ENCODE data around the gene PAPSS1. TPM values are rescaled to one million over a fixed set of nuclear protein-coding genes. Genes with fewer than 3 reads are reported as not detected.

The PAPSS1 gene
- total and polyA plus RNA-seq, 10 of the 15 experiments (the other 5 are each of a cell fraction or from before 2014, with no cell fraction given), result 22.6 to 73.0 (median 30.6) TPM

DNA sequence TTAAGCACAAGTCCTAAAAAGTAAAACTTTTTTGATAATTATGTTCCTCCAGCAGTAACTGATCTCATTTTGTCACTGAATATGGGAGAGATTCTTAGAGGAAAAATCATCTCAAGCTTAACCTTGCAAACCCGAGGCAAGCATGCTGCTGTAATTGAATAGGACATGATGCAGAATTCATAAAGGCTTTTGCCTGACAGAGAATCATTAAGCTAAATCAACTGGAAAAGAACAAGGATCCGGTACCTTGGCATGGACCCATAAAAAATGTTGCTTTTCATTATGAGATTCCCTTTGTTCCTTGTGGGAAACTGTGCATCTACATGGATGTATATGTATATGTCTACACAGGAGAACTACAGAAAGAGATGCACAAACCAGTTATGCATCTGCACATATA is 149.1 kb downstream of the PAPSS1 start:
- Histone ChIP-seq H3K9ac (ENCODE audit: control insufficient read depth, insufficient read depth, low read length) (no peak overlapping the region), H3K4me2 (ENCODE audit: control insufficient read depth, insufficient read depth) (no peak overlapping the region), H3K27ac (ENCODE audit: control insufficient read depth, insufficient read depth) (no peak overlapping the region), H3K4me1 (ENCODE audit: control insufficient read depth, insufficient read depth, low read length) (no peaks in the 10 kb centered on the region), H3K4me3 (no peak overlapping the region), H2AFZ (ENCODE audit: control insufficient read depth, low read depth, low read length) (no peak overlapping the region), H3K27me3 (replicated peaks in 1 of 2; ENCODE audit: control insufficient read depth in 2 of 2, insufficient read depth in 2 of 2, low read length in 1 of 2) (no peaks in the 10 kb centered on the region), H4K20me1 (ENCODE audit: control insufficient read depth, insufficient read depth) (peaks cover under 1% of the 10 kb centered on the region; the same call in 1 of the 2 replicates), H3K79me2 (ENCODE audit: control insufficient read depth, insufficient read depth, low read length) (no peaks in the 10 kb centered on the region), H3K36me3 (ENCODE audit: control insufficient read depth in 2 of 2, insufficient read depth in 2 of 2, low read length in 1 of 2) (no peaks in the 10 kb centered on the region), H3K9me3 (replicated peaks; ENCODE audit: control insufficient read depth, insufficient read depth, low read length) (no peaks in the 10 kb centered on the region)
- POLR2A ChIA-PET, result no interaction called here
- in situ Hi-C loops (cut with MboI), result no loop called here
- no TSS peak for BruUV-seq (replicated peaks)
- intact Hi-C loops (cut with micrococcal nuclease; ENCODE audit: unreplicated experiment), result no loop called here
- ATAC-seq (no peak), DNase-seq (ENCODE audit: low read depth, low spot score) (no peak), FAIRE-seq (no peak)
- RAD21 ChIA-PET (ENCODE audit: unreplicated experiment), result no interaction called here
- CTCF ChIA-PET, result interaction anchor here (1.4 kb wide), 1 partner anchor 12 kb away, joined by 4 read pairs; no protein-coding TSS in a partner anchor
- TF ChIP-seq YBX1 (IDR thresholded peaks at IDR 0.05) (no peak), ZNF207 (IDR thresholded peaks at IDR 0.05; ENCODE audit: borderline replicate concordance) (no peak), POLR2A (IDR thresholded peaks at IDR 0.05; ENCODE audit: low read depth, low read length) (no peak), JUNB (IDR thresholded peaks at IDR 0.05) (no peak), MEF2A (IDR thresholded peaks at IDR 0.05; ENCODE audit: insufficient read depth, low read depth, low read length) (no peak), ZNF622 (IDR thresholded peaks at IDR 0.05) (no peak), BHLHE40 (IDR thresholded peaks at IDR 0.05; ENCODE audit: borderline replicate concordance in 1 of 2, low read depth in 2 of 2, low read length in 1 of 2) (no peak), PML (IDR thresholded peaks at IDR 0.05; ENCODE audit: low read length) (no peak), MYC (IDR thresholded peaks at IDR 0.05; ENCODE audit: insufficient read depth, insufficient read length, insufficient replicate concordance, low read length, severe bottlenecking) (no peak), TCF3 (IDR thresholded peaks at IDR 0.05; ENCODE audit: borderline replicate concordance, insufficient read depth, low read depth, low read length) (no peak), NFXL1 (IDR thresholded peaks at IDR 0.05; ENCODE audit: borderline replicate concordance) (no peak), EZH2 (IDR thresholded peaks at IDR 0.05; ENCODE audit: borderline replicate concordance, control insufficient read depth, low read depth, low read length) (no peak), IRF4 (IDR thresholded peaks at IDR 0.05; ENCODE audit: low read depth, low read length) (no peak), MEF2B (IDR thresholded peaks at IDR 0.05; ENCODE audit: partially characterized antibody, poor library complexity, severe bottlenecking) (no peak), RELA (IDR thresholded peaks at IDR 0.05; ENCODE audit: borderline replicate concordance, partially characterized antibody) (no peak), CHD2 (IDR thresholded peaks at IDR 0.05; ENCODE audit: borderline replicate concordance, low read depth, low read length) (no peak), CBX3 (IDR thresholded peaks at IDR 0.05; ENCODE audit: borderline replicate concordance, low read depth) (no peak)
- TF ChIP-seq, protein P1, sequence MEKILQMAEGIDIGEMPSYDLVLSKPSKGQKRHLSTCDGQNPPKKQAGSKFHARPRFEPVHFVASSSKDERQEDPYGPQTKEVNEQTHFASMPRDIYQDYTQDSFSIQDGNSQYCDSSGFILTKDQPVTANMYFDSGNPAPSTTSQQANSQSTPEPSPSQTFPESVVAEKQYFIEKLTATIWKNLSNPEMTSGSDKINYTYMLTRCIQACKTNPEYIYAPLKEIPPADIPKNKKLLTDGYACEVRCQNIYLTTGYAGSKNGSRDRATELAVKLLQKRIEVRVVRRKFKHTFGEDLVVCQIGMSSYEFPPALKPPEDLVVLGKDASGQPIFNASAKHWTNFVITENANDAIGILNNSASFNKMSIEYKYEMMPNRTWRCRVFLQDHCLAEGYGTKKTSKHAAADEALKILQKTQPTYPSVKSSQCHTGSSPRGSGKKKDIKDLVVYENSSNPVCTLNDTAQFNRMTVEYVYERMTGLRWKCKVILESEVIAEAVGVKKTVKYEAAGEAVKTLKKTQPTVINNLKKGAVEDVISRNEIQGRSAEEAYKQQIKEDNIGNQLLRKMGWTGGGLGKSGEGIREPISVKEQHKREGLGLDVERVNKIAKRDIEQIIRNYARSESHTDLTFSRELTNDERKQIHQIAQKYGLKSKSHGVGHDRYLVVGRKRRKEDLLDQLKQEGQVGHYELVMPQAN (conservative IDR thresholded peaks at IDR 0.05), result no peak
- TF ChIP-seq, protein P2, sequence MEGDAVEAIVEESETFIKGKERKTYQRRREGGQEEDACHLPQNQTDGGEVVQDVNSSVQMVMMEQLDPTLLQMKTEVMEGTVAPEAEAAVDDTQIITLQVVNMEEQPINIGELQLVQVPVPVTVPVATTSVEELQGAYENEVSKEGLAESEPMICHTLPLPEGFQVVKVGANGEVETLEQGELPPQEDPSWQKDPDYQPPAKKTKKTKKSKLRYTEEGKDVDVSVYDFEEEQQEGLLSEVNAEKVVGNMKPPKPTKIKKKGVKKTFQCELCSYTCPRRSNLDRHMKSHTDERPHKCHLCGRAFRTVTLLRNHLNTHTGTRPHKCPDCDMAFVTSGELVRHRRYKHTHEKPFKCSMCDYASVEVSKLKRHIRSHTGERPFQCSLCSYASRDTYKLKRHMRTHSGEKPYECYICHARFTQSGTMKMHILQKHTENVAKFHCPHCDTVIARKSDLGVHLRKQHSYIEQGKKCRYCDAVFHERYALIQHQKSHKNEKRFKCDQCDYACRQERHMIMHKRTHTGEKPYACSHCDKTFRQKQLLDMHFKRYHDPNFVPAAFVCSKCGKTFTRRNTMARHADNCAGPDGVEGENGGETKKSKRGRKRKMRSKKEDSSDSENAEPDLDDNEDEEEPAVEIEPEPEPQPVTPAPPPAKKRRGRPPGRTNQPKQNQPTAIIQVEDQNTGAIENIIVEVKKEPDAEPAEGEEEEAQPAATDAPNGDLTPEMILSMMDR (IDR thresholded peaks at IDR 0.05 in 2 of 3, conservative IDR thresholded peaks at IDR 0.05 in 1 of 3; ENCODE audit: control insufficient read depth in 2 of 3, extremely low read depth in 1 of 3, insufficient read depth in 1 of 3, low read depth in 3 of 3, low read length in 3 of 3), result no peak
- TF ChIP-seq, protein P3, sequence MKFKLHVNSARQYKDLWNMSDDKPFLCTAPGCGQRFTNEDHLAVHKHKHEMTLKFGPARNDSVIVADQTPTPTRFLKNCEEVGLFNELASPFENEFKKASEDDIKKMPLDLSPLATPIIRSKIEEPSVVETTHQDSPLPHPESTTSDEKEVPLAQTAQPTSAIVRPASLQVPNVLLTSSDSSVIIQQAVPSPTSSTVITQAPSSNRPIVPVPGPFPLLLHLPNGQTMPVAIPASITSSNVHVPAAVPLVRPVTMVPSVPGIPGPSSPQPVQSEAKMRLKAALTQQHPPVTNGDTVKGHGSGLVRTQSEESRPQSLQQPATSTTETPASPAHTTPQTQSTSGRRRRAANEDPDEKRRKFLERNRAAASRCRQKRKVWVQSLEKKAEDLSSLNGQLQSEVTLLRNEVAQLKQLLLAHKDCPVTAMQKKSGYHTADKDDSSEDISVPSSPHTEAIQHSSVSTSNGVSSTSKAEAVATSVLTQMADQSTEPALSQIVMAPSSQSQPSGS (IDR thresholded peaks at IDR 0.05; ENCODE audit: low read length), result no peak
- SMC1A ChIA-PET (ENCODE audit: uncharacterized antibody, unreplicated experiment), result interaction anchor here (1.9 kb wide), 1 partner anchor 17 kb away, joined by 4 read pairs; no protein-coding TSS in a partner anchor
- 19% methylated on average over 2 of the region's 2 CpGs for WGBS (ENCODE audit: insufficient coverage, insufficient replicate concordance, low lambda C conversion rate, missing lambda C conversion rate)
